ENCODE measurements around the gene MAD1L1. TPM values are rescaled to one million over a fixed set of nuclear protein-coding genes. Genes with fewer than 3 reads are reported as not detected.

MAD1L1 gene
- total and polyA plus RNA-seq, 2 of the 4 experiments (the other 2 are of a cell fraction), result 29.0 to 40.9 TPM

- in situ Hi-C loops (cut with MboI; ENCODE audit: low sequenced_read_pairs) (no loop called here), intact Hi-C loops (cut with micrococcal nuclease) (no loop called here), dilution Hi-C loops (cut with HindIII; ENCODE audit: low sequenced_read_pairs, unreplicated experiment) (no loop called here)
- H3K27me3 ChIP-seq (ENCODE audit: control insufficient read depth, insufficient read depth, low read length), result no peaks in the 10 kb centered on the region
- 46% methylated on average over 8 of the region's 25 CpGs; no CpG with 5 or more reads in 1 of the 2 experiments for WGBS, 2 experiments (ENCODE audit: extremely low coverage in 2 of 2, insufficient read length in 1 of 2)
- H3K9me3 ChIP-seq (ENCODE audit: control insufficient read depth, insufficient read depth, low read length), result no peaks in the 10 kb centered on the region
- H2AFZ ChIP-seq (replicated peaks; ENCODE audit: low read length, poor library complexity), result no peak overlapping the region
- no peak overlapping the region for H3K4me3 ChIP-seq (ENCODE audit: insufficient read depth, low read depth, low read length)
- H3K9ac ChIP-seq (ENCODE audit: low read depth, low read length), result no peak overlapping the region
- no peak overlapping the region for H3K23ac ChIP-seq (ENCODE audit: low read depth, low read length)
- peaks cover 27% of the 10 kb centered on the region for H3K4me1 ChIP-seq (ENCODE audit: control insufficient read depth, insufficient read depth, low read length)
- no peak overlapping the region for H4K91ac ChIP-seq (ENCODE audit: insufficient read depth, low read depth, low read length)
- no peak overlapping the region for H2BK5ac ChIP-seq (ENCODE audit: low read depth, low read length, poor library complexity, severe bottlenecking)
- peak overlapping the region; percentile 6; the same call in 1 of the 2 replicates for H2BK120ac ChIP-seq (ENCODE audit: low read depth, low read length)
- ChIA-PET POLR2A (ENCODE audit: unreplicated experiment) (no interaction called here), CTCF (no interaction called here)
- ATAC-seq (ENCODE audit: low read depth) (peak; percentile 7), DNase-seq (peak; percentile 74)
- no TSS peak for BruUV-seq (replicated peaks)
- no peak overlapping the region for H4K8ac ChIP-seq (ENCODE audit: low read depth in 2 of 2, low read length in 2 of 2)
- no peaks in the 10 kb centered on the region for H3K36me3 ChIP-seq (ENCODE audit: control insufficient read depth, insufficient read depth, low read length)
- no peak overlapping the region for H3K14ac ChIP-seq (replicated peaks; ENCODE audit: low read depth, low read length)
- H3K4me2 ChIP-seq (ENCODE audit: low read depth, low read length), result no peak overlapping the region
- no peak overlapping the region for H4K5ac ChIP-seq (ENCODE audit: low read depth, low read length)
- H3K18ac ChIP-seq (ENCODE audit: low read depth, low read length), result no peak overlapping the region
- H3K27ac ChIP-seq (ENCODE audit: insufficient read depth, low read length), result no peak overlapping the region
- H2AK5ac ChIP-seq (ENCODE audit: low read depth, low read length), result peak overlapping the region; percentile 15; the same call in 1 of the 2 replicates
- H4K20me1 ChIP-seq (ENCODE audit: insufficient read depth, low read length), result peaks cover 5% of the 10 kb centered on the region; the same call in 1 of the 2 replicates
- no peak overlapping the region for H2BK20ac ChIP-seq (ENCODE audit: low read depth, low read length)
- H2BK15ac ChIP-seq (ENCODE audit: low read depth, low read length), result no peak overlapping the region
- H2AK9ac ChIP-seq (replicated peaks; ENCODE audit: low read depth, low read length, poor library complexity), result peak overlapping the region; percentile 29
- no peak overlapping the region; the same call in 1 of the 2 replicates for H3K4ac ChIP-seq (ENCODE audit: low read depth, low read length)
- H3K79me1 ChIP-seq (ENCODE audit: low read depth in 1 of 2, low read length in 2 of 2), result peaks cover 11 to 31% of the 10 kb centered on the region in 2 experiments; a peak in 3 of 4 replicates
- TF ChIP-seq BHLHE40 (IDR thresholded peaks at IDR 0.05; ENCODE audit: low read depth, low read length), result 0 out of 2 replicates have a peak, but pooled peaks have one; percentile 4
- TF ChIP-seq ELK1 (IDR thresholded peaks at IDR 0.05; ENCODE audit: borderline replicate concordance, low read depth, low read length), result no peak
- H3K9me1 ChIP-seq (ENCODE audit: insufficient read depth, low read length), result peaks cover 9% of the 10 kb centered on the region; the same call in 1 of the 2 replicates
- H3K56ac ChIP-seq (ENCODE audit: extremely low read depth, insufficient read depth, low read length), result no peak overlapping the region
Observed at GRCh38 chr7:2115760-2116447, 116.8 kb downstream of the MAD1L1 start.
